Endothelial cell of umbilical vein (primary cell): ENCODE measurements around the gene MAP6. TPM values are rescaled to one million over a fixed set of nuclear protein-coding genes. Genes with fewer than 3 reads are reported as not detected.

Source experiments
- BruUV-seq: library from RNA; stranded (reverse); fragments of 400-500 nt; replicated peaks from 2 replicates; lab custom pipeline; 2021; lab: Mats Ljungman, UMichigan
- CTCF ChIA-PET: fragments of 300-600, 350-600 bp; sonication (Branson Sonifier 250); formaldehyde crosslinking; loops from one replicate; lab custom pipeline; 2021; ENCODE audit warnings: antibody characterized with exemption, inconsistent platforms; lab: Charles Lee
- POLR2A ChIA-PET: fragments of 300-600, 350-600 bp; sonication (Branson Sonifier 250); formaldehyde crosslinking; loops from one replicate; lab custom pipeline; 2021; ENCODE audit warnings: antibody characterized with exemption, inconsistent platforms; lab: Charles Lee
- DNase-seq: peaks from one replicate; pipeline ENCODE4 v3.0.0-alpha.2; 2011; ENCODE audit warnings: low read depth, low spot score
- FAIRE-seq: peaks from 2 replicates; lab custom pipeline; 2011; peaks lifted over from hg19 to GRCh38; lab: Jason Lieb, UNC
- H2AFZ ChIP-seq: 2 replicates; pipeline ENCODE4 v1.6.0; 2012; ENCODE audit warnings: low read depth, low read length, control low read depth, inconsistent platforms
- H3K27ac ChIP-seq: 2 replicates; pipeline ENCODE4 v1.5.1; 2011; ENCODE audit warnings: low read depth, mild to moderate bottlenecking, control low read depth, low read length, moderate library complexity; ENCODE audit not compliant: insufficient read depth
- H3K27me3 ChIP-seq, 2 experiments: 2 replicates each; pipeline versions ENCODE4 v1.6.0 to v1.6.1; 2011; ENCODE audit warnings: low read length in 2 of 2, mixed read lengths in 1 of 2; ENCODE audit not compliant: control insufficient read depth in 2 of 2, insufficient read depth in 2 of 2
- H3K36me3 ChIP-seq, 2 experiments: 2 replicates in 1 of 2; 3 replicates in 1 of 2; pipeline ENCODE4 v1.5.1; 2011; ENCODE audit warnings: low read length in 2 of 2, mild to moderate bottlenecking in 1 of 2, moderate library complexity in 1 of 2; ENCODE audit not compliant: control insufficient read depth in 2 of 2, insufficient read depth in 2 of 2; ENCODE audit errors: extremely low read depth in 1 of 2
- H3K4me1 ChIP-seq: 3 replicates; pipeline ENCODE4 v1.5.1; 2011; ENCODE audit warnings: mild to moderate bottlenecking, low read length; ENCODE audit not compliant: control insufficient read depth, insufficient read depth; ENCODE audit errors: extremely low read depth
- H3K4me2 ChIP-seq: 2 replicates; pipeline ENCODE4 v1.6.1; 2011; ENCODE audit warnings: low read length, control low read depth, mixed read lengths; ENCODE audit not compliant: insufficient read depth
- H3K4me3 ChIP-seq, 3 experiments: fragments of 200-600 bp in 1 of 3; sonication (generic), shearing (Covaris generic) in 1 of 3; replicated peaks in 1 of 3; 2 replicates each; pipeline ENCODE4 v1.5.1; 2011 to 2016; ENCODE audit warnings: control low read depth in 3 of 3, low read length in 3 of 3, mild to moderate bottlenecking in 2 of 3, inconsistent platforms in 1 of 3, low read depth in 1 of 3, moderate library complexity in 1 of 3; ENCODE audit not compliant: insufficient read depth in 1 of 3
- H3K79me2 ChIP-seq: 2 replicates; pipeline ENCODE4 v1.6.0; 2012; ENCODE audit warnings: low read length, inconsistent platforms; ENCODE audit not compliant: control insufficient read depth, insufficient read depth
- H3K9ac ChIP-seq: replicated peaks from 2 replicates; pipeline ENCODE3; 2011; ENCODE audit warnings: low read length, control low read depth; ENCODE audit not compliant: insufficient read depth; ENCODE audit errors: extremely low read depth
- H3K9me1 ChIP-seq: replicated peaks from 3 replicates; pipeline ENCODE4 v1.6.0; 2011; ENCODE audit warnings: mild to moderate bottlenecking, low read length; ENCODE audit not compliant: control insufficient read depth, insufficient read depth; ENCODE audit errors: extremely low read depth
- H3K9me3 ChIP-seq: replicated peaks from 2 replicates; pipeline ENCODE4 v1.5.1; 2012; ENCODE audit warnings: low read length, inconsistent platforms; ENCODE audit not compliant: control insufficient read depth, insufficient read depth
- H4K20me1 ChIP-seq: replicated peaks from 2 replicates; pipeline ENCODE3; 2011; ENCODE audit warnings: mild to moderate bottlenecking, low read length; ENCODE audit not compliant: control insufficient read depth, insufficient read depth; ENCODE audit errors: extremely low read depth
- EZH2 ChIP-seq: IDR thresholded peaks from 2 replicates; pipeline ENCODE4 v1.6.1; 2012; ENCODE audit warnings: borderline replicate concordance, low read depth, mild to moderate bottlenecking, moderate library complexity, low read length, inconsistent platforms; ENCODE audit not compliant: severe bottlenecking
- FOS ChIP-seq: IDR thresholded peaks from 2 replicates; pipeline ENCODE4 v1.6.1; 2011; ENCODE audit warnings: mild to moderate bottlenecking, low read length, moderate library complexity, borderline replicate concordance; ENCODE audit not compliant: insufficient read depth
- GATA2 ChIP-seq: IDR thresholded peaks from 2 replicates; pipeline ENCODE4 v1.7.0; 2011; ENCODE audit warnings: low read depth, mild to moderate bottlenecking, moderate library complexity, mixed read lengths, low read length; ENCODE audit not compliant: insufficient read length, insufficient read depth
- JUN ChIP-seq: IDR thresholded peaks from 2 replicates; pipeline ENCODE4 v1.6.1; 2011; ENCODE audit warnings: borderline replicate concordance, low read depth; ENCODE audit not compliant: insufficient read length, insufficient read depth
- MYC ChIP-seq: IDR thresholded peaks from one replicate; pipeline ENCODE4 v1.6.1; 2011; ENCODE audit warnings: mild to moderate bottlenecking, low read depth, low read length
- POLR2A ChIP-seq: IDR thresholded peaks from 2 replicates; pipeline ENCODE4 v1.6.1; 2012; ENCODE audit warnings: low read depth, mild to moderate bottlenecking, control low read depth, low read length
- POLR2AphosphoS5 ChIP-seq: IDR thresholded peaks from 2 replicates; pipeline ENCODE4 v1.6.1; 2012; ENCODE audit warnings: low read depth, mild to moderate bottlenecking, control low read depth, low read length, moderate library complexity; ENCODE audit not compliant: insufficient read depth
- dilution Hi-C: fragments of 300-500 bp; cut with MboI; formaldehyde crosslinking; loops from one replicate; pipeline ENCODE4 v1.15.0; 2019; ENCODE audit warnings: low sequenced_read_pairs; ENCODE audit not compliant: extremely low pct_ligation_motif_present
- intact Hi-C: fragments of 100-400 bp; cut with micrococcal nuclease; formaldehyde crosslinking; loops from one replicate; pipeline ENCODE4 v1.10.0; 2022
- polyA plus RNA-seq, 4 experiments: library from polyadenylated mRNA; depleted of rRNA in 3 of 4; stranded (reverse) in 3 of 4; unstranded in 1 of 4; fragments of >200 nt; gene quantifications; 2 replicates each; pipeline versions ENCODE4 v1.2.1 to v1.2.3, GENCODE V29; 2011 to 2012; ENCODE audit warnings: missing spikeins in 1 of 4
- total RNA-seq: library from RNA; stranded (reverse); gene quantifications from 2 replicates; pipeline ENCODE4 v1.2.3, GENCODE V29; 2021
- TF ChIP-seq, protein P1 (sequence below), 2 donors: IDR thresholded peaks; 1 replicate in 1 of 2; 2 replicates in 1 of 2; pipeline ENCODE4 v1.5.1; 2011; ENCODE audit warnings: low read length in 2 of 2, mild to moderate bottlenecking in 2 of 2, moderate library complexity in 2 of 2, control low read depth in 1 of 2, inconsistent platforms in 1 of 2, low read depth in 1 of 2; ENCODE audit not compliant: insufficient read depth in 1 of 2; ENCODE audit errors: extremely low read depth in 1 of 2
- TF ChIP-seq, protein P2 (sequence below): IDR thresholded peaks from 2 replicates; pipeline ENCODE4 v1.6.1; 2011; ENCODE audit not compliant: insufficient read depth, insufficient read length

Gene MAP6
- total and polyA plus RNA-seq, 2 donors (not counting 3 experiments of a cell fraction or from before 2014, with no cell fraction given), result 0.12 TPM; not detected in 1

- Histone ChIP-seq H4K20me1 (no peaks in the 10 kb centered on the region), H3K4me1 (peaks cover 32% of the 10 kb centered on the region), H2AFZ (no peak overlapping the region), H3K9me3 (no peaks in the 10 kb centered on the region), H3K9me1 (no peaks in the 10 kb centered on the region), H3K9ac (no peak overlapping the region), H3K27ac (no peak overlapping the region), H3K36me3 (peaks cover 22 to 58% of the 10 kb centered on the region in 2 experiments), H3K27me3 (no peaks in the 10 kb centered on the region), H3K4me3 (no peak overlapping the region), H3K4me2 (no peak overlapping the region), H3K79me2 (peaks cover 55% of the 10 kb centered on the region)
- intact Hi-C loops (no loop called here), dilution Hi-C loops (no loop called here)
- POLR2A ChIA-PET, result interaction anchor here (1.4 kb wide), 1 partner anchor 14 kb away, joined by 3 read pairs; no protein-coding TSS in a partner anchor
- BruUV-seq, result no TSS peak
- CTCF ChIA-PET, result interaction anchor here (1.5 kb wide), 1 partner anchor 9 kb away, joined by 4 read pairs; no protein-coding TSS in a partner anchor
- DNase-seq, result no peak
- TF ChIP-seq, protein P1, sequence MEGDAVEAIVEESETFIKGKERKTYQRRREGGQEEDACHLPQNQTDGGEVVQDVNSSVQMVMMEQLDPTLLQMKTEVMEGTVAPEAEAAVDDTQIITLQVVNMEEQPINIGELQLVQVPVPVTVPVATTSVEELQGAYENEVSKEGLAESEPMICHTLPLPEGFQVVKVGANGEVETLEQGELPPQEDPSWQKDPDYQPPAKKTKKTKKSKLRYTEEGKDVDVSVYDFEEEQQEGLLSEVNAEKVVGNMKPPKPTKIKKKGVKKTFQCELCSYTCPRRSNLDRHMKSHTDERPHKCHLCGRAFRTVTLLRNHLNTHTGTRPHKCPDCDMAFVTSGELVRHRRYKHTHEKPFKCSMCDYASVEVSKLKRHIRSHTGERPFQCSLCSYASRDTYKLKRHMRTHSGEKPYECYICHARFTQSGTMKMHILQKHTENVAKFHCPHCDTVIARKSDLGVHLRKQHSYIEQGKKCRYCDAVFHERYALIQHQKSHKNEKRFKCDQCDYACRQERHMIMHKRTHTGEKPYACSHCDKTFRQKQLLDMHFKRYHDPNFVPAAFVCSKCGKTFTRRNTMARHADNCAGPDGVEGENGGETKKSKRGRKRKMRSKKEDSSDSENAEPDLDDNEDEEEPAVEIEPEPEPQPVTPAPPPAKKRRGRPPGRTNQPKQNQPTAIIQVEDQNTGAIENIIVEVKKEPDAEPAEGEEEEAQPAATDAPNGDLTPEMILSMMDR (IDR thresholded peaks at IDR 0.05; ENCODE audit: extremely low read depth in 1 of 2, insufficient read depth in 1 of 2, low read depth in 1 of 2, low read length in 2 of 2), result no peak
- no peak for TF ChIP-seq GATA2
- no peak for FAIRE-seq
Measured at GRCh38 chr11:75567971-75568370, 100.9 kb downstream of the MAP6 start.

GRCh38 chr11:75566763-75567279 is 102.0 kb downstream of the MAP6 start:
- TF ChIP-seq POLR2A, result no peak
- no peak for TF ChIP-seq FOS
- no peak for TF ChIP-seq JUN
- TF ChIP-seq EZH2, result no peak
- TF ChIP-seq GATA2, result no peak
- no peak for TF ChIP-seq POLR2AphosphoS5
- TF ChIP-seq, protein P2, sequence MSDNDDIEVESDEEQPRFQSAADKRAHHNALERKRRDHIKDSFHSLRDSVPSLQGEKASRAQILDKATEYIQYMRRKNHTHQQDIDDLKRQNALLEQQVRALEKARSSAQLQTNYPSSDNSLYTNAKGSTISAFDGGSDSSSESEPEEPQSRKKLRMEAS, result no peak
- TF ChIP-seq MYC, result no peak
- TF ChIP-seq, protein P1 (IDR thresholded peaks at IDR 0.05; ENCODE audit: extremely low read depth in 1 of 2, insufficient read depth in 1 of 2, low read depth in 1 of 2, low read length in 2 of 2), result no peak
- no peak overlapping the region for H3K9ac ChIP-seq
- BruUV-seq, result no TSS peak
- H3K9me3 ChIP-seq, result no peaks in the 10 kb centered on the region
- dilution Hi-C loops, result no loop called here
- H3K4me2 ChIP-seq, result no peak overlapping the region
- peaks cover 63% of the 10 kb centered on the region for H3K79me2 ChIP-seq
- no peaks in the 10 kb centered on the region for H3K9me1 ChIP-seq
- FAIRE-seq, result no peak
- no peaks in the 10 kb centered on the region for H4K20me1 ChIP-seq
- intact Hi-C loops, result no loop called here
- CTCF ChIA-PET, result no interaction called here
- peaks cover 22 to 48% of the 10 kb centered on the region in 2 experiments for H3K36me3 ChIP-seq
- H3K27ac ChIP-seq, result no peak overlapping the region
- POLR2A ChIA-PET, result no interaction called here
- H3K27me3 ChIP-seq, result no peaks in the 10 kb centered on the region
- no peak for DNase-seq
- no peak overlapping the region for H3K4me3 ChIP-seq
- peaks cover 32% of the 10 kb centered on the region for H3K4me1 ChIP-seq
- no peak overlapping the region for H2AFZ ChIP-seq
